CD8-positive, alpha-beta memory T cell (primary cell): ENCODE data around the gene PROB1. TPM values are rescaled to one million over a fixed set of nuclear protein-coding genes. Genes with fewer than 3 reads are reported as not detected.
A peak's percentile ranks its signal among the peaks of the same experiment; 100 is the strongest.
"Not testable (repeated sequence)": the region's sequence is repeated elsewhere in the genome, so short reads cannot be mapped to it uniquely, and the experiment has no call there.

Source experiments
- CTCF ChIA-PET: fragments of 350-600 bp; sonication (Branson Sonifier 250); formaldehyde crosslinking; loops from one replicate; lab custom pipeline; 2021; ENCODE audit warnings: antibody characterized with exemption; lab: Charles Lee
- POLR2A ChIA-PET: fragments of 350-600 bp; sonication (Branson Sonifier 250); formaldehyde crosslinking; loops from one replicate; lab custom pipeline; 2021; ENCODE audit warnings: antibody characterized with exemption; lab: Charles Lee
- DNase-seq, 5 donors: peaks; one replicate each; pipeline versions ENCODE4 v3.0.0 to v3.0.0-alpha.2; 2020 to 2022; ENCODE audit warnings: mixed read lengths in 1 of 5
- H3K27ac ChIP-seq: one replicate; pipeline ENCODE4 v1.7.0; 2013; ENCODE audit warnings: low read depth, mild to moderate bottlenecking, low read length, moderate library complexity
- H3K27me3 ChIP-seq: 2 replicates; pipeline ENCODE4 v1.7.0; 2013; ENCODE audit warnings: low read length, mild to moderate bottlenecking; ENCODE audit not compliant: insufficient read depth, poor library complexity, severe bottlenecking
- H3K36me3 ChIP-seq: 2 replicates; pipeline ENCODE4 v1.7.0; 2013; ENCODE audit warnings: mild to moderate bottlenecking, low read length, moderate library complexity; ENCODE audit not compliant: insufficient read depth
- H3K4me1 ChIP-seq: 2 replicates; pipeline ENCODE4 v1.7.0; 2013; ENCODE audit warnings: mild to moderate bottlenecking, low read length, moderate library complexity; ENCODE audit not compliant: insufficient read depth
- H3K4me3 ChIP-seq: 2 replicates; pipeline ENCODE4 v1.7.0; 2013; ENCODE audit warnings: mild to moderate bottlenecking, low read length
- H3K9me3 ChIP-seq: 2 replicates; pipeline ENCODE4 v1.7.0; 2013; ENCODE audit warnings: mild to moderate bottlenecking, low read length
- H3K27ac Mint-ChIP-seq, 8 donors: one replicate each; pipeline ENCODE4 v1.8.0; 2020 to 2021; ENCODE audit warnings: mixed read lengths in 8 of 8, mild to moderate bottlenecking in 6 of 8, inconsistent platforms in 3 of 8, moderate library complexity in 3 of 8
- H3K27me3 Mint-ChIP-seq, 2 donors: one replicate each; pipeline ENCODE4 v1.8.0; 2020 to 2021; ENCODE audit warnings: mixed read lengths in 2 of 2, mild to moderate bottlenecking in 1 of 2, moderate library complexity in 1 of 2
- H3K36me3 Mint-ChIP-seq, 3 donors: one replicate each; pipeline ENCODE4 v1.8.0; 2020 to 2021; ENCODE audit warnings: mixed read lengths in 3 of 3, inconsistent platforms in 1 of 3, mild to moderate bottlenecking in 1 of 3
- H3K4me1 Mint-ChIP-seq, 3 donors: one replicate each; pipeline ENCODE4 v1.8.0; 2020 to 2021; ENCODE audit warnings: mixed read lengths in 3 of 3, inconsistent platforms in 1 of 3, mild to moderate bottlenecking in 1 of 3
- H3K4me3 Mint-ChIP-seq, 7 donors: one replicate each; pipeline ENCODE4 v1.8.0; 2020 to 2021; ENCODE audit warnings: mixed read lengths in 7 of 7, mild to moderate bottlenecking in 6 of 7, moderate library complexity in 4 of 7, inconsistent platforms in 2 of 7
- H3K9me3 Mint-ChIP-seq, 5 donors: one replicate each; pipeline ENCODE4 v1.8.0; 2020 to 2022; ENCODE audit warnings: mixed read lengths in 5 of 5, mild to moderate bottlenecking in 3 of 5, moderate library complexity in 2 of 5, inconsistent platforms in 1 of 5
- polyA plus RNA-seq: library from polyadenylated mRNA; unstranded; fragments of 300-500 nt; fragmentation: Illumina TruSeq; gene quantifications from one replicate; pipeline ENCODE4 v1.2.3, GENCODE V29; 2021
- total RNA-seq, 2 experiments: library from RNA; stranded (reverse); gene quantifications; one replicate each; pipeline ENCODE4 v1.2.3, GENCODE V29; 2021

The PROB1 gene
- total and polyA plus RNA-seq, 3 experiments from 2014 or later, result 0.72 to 7.2 (median 6.7) TPM

GRCh38 chr5:139410993-139411828, 16.3 kb upstream of the PROB1 start:
- peaks cover 11% of the 10 kb centered on the region for H3K4me1 ChIP-seq
- Mint-ChIP-seq H3K4me1 (no peaks in the 10 kb centered on the region), H3K27ac (peak overlapping the region in 1 of 8 donors; percentile 47), H3K9me3 (no peaks in the 10 kb centered on the region), H3K4me3 (no peak overlapping the region), H3K27me3 (no peaks in the 10 kb centered on the region), H3K36me3 (peaks cover 0 to 11% (median 5%) of the 10 kb centered on the region in 3 donors)
- H3K36me3 ChIP-seq, result no peaks in the 10 kb centered on the region
- CTCF ChIA-PET, result interaction anchor here (1.2 to 16.6 kb wide), 4 partner anchors 9 to 106 kb away, joined by 5 to 414 read pairs (median 12); no protein-coding TSS in a partner anchor
- H3K27ac ChIP-seq, result no peak overlapping the region
- H3K4me3 ChIP-seq, result no peak overlapping the region
- H3K27me3 ChIP-seq, result no peaks in the 10 kb centered on the region
- POLR2A ChIA-PET, result no interaction called here
- no peaks in the 10 kb centered on the region for H3K9me3 ChIP-seq
- no peak for DNase-seq

GRCh38 chr5:139410121-139410992, 15.5 kb upstream of the PROB1 start:
- H3K9me3 Mint-ChIP-seq, result no peaks in the 10 kb centered on the region
- no peak overlapping the region for H3K4me3 Mint-ChIP-seq
- DNase-seq, result no peak
- Histone ChIP-seq H3K27me3 (no peaks in the 10 kb centered on the region), H3K9me3 (no peaks in the 10 kb centered on the region), H3K27ac (no peak overlapping the region), H3K4me3 (no peak overlapping the region), H3K36me3 (no peaks in the 10 kb centered on the region), H3K4me1 (peaks cover 9% of the 10 kb centered on the region)
- H3K27ac Mint-ChIP-seq, result peak overlapping the region in 1 of 8 donors; percentile 88
- ChIA-PET POLR2A (no interaction called here), CTCF (interaction anchor here (1.1 to 16.6 kb wide), 6 partner anchors 8 to 107 kb away, joined by 3 to 414 read pairs (median 7); partner anchors contain the start of gene DNAJC18)
- H3K27me3 Mint-ChIP-seq, result no peaks in the 10 kb centered on the region
- H3K4me1 Mint-ChIP-seq, result no peaks in the 10 kb centered on the region
- peaks cover 0 to 11% (median 3%) of the 10 kb centered on the region in 3 donors for H3K36me3 Mint-ChIP-seq

- H3K36me3 Mint-ChIP-seq, result peaks cover 0 to 11% (median 3%) of the 10 kb centered on the region in 3 donors
- H3K4me3 Mint-ChIP-seq, H3K4me3 ChIP-seq, H3K27ac ChIP-seq, H3K27ac Mint-ChIP-seq, H3K27me3 Mint-ChIP-seq, H3K9me3 ChIP-seq, POLR2A ChIA-PET, H3K9me3 Mint-ChIP-seq, H3K27me3 ChIP-seq, H3K36me3 ChIP-seq, H3K4me1 Mint-ChIP-seq, DNase-seq: not testable (repeated sequence)
- CTCF ChIA-PET, result interaction anchor here (1.1 to 3.6 kb wide), 3 partner anchors 9 to 30 kb away, joined by 3 to 14 read pairs (median 4); partner anchors contain the start of gene DNAJC18
- H3K4me1 ChIP-seq, result peaks cover 11% of the 10 kb centered on the region
Observed at GRCh38 chr5:139409116-139409515, 14.2 kb upstream of the PROB1 start.

GRCh38 chr5:139408191-139408590, 13.3 kb upstream of the PROB1 start:
- DNase-seq, result no peak
- Histone ChIP-seq H3K9me3 (no peaks in the 10 kb centered on the region), H3K4me1 (peaks cover 15% of the 10 kb centered on the region), H3K36me3 (no peaks in the 10 kb centered on the region), H3K4me3 (no peak overlapping the region), H3K27ac (no peak overlapping the region), H3K27me3 (no peaks in the 10 kb centered on the region)
- H3K4me3 Mint-ChIP-seq, result no peak overlapping the region
- no peaks in the 10 kb centered on the region for H3K27me3 Mint-ChIP-seq
- H3K27ac Mint-ChIP-seq, result peak overlapping the region in 1 of 8 donors; percentile 21
- peaks cover 0 to 4% (median 3%) of the 10 kb centered on the region in 3 donors for H3K36me3 Mint-ChIP-seq
- no peaks in the 10 kb centered on the region for H3K9me3 Mint-ChIP-seq
- peaks cover 13 to 16% (median 15%) of the 10 kb centered on the region in 3 donors for H3K4me1 Mint-ChIP-seq
- POLR2A ChIA-PET, result no interaction called here
- CTCF ChIA-PET, result interaction anchor here (0.6 to 3.6 kb wide), 2 partner anchors 12 to 15 kb away, joined by 3 to 14 read pairs; no protein-coding TSS in a partner anchor

- H3K4me1 ChIP-seq, result peaks cover 22% of the 10 kb centered on the region
- Mint-ChIP-seq H3K36me3 (peaks cover 0 to 3% (median 2%) of the 10 kb centered on the region in 3 donors), H3K9me3 (no peaks in the 10 kb centered on the region), H3K27ac (peak overlapping the region in 1 of 8 donors; percentile 40), H3K4me1 (peaks cover 20 to 23% (median 22%) of the 10 kb centered on the region in 3 donors), H3K4me3 (no peak overlapping the region), H3K27me3 (no peaks in the 10 kb centered on the region)
- H3K4me3 ChIP-seq, result no peak overlapping the region
- no peaks in the 10 kb centered on the region for H3K36me3 ChIP-seq
- no peaks in the 10 kb centered on the region for H3K27me3 ChIP-seq
- H3K9me3 ChIP-seq, result no peaks in the 10 kb centered on the region
- no peak overlapping the region for H3K27ac ChIP-seq
- CTCF ChIA-PET, result interaction anchor here (0.6 kb wide), 1 partner anchor 15 kb away, joined by 3 read pairs; no protein-coding TSS in a partner anchor
- POLR2A ChIA-PET, result no interaction called here
- no peak for DNase-seq
Observed at GRCh38 chr5:139407517-139407916, 12.6 kb upstream of the PROB1 start.

GRCh38 chr5:139406963-139407362, 12.1 kb upstream of the PROB1 start:
- H3K4me1 Mint-ChIP-seq, result peaks cover 21 to 25% (median 23%) of the 10 kb centered on the region in 3 donors
- H3K27me3 Mint-ChIP-seq, result no peaks in the 10 kb centered on the region
- ChIA-PET CTCF (interaction anchor here (1.2 kb wide), 1 partner anchor 11 kb away, joined by 3 read pairs; no protein-coding TSS in a partner anchor), POLR2A (no interaction called here)
- no peaks in the 10 kb centered on the region for H3K36me3 ChIP-seq
- H3K4me1 ChIP-seq, result peaks cover 22% of the 10 kb centered on the region
- no peak overlapping the region for H3K4me3 ChIP-seq
- H3K27me3 ChIP-seq, result no peaks in the 10 kb centered on the region
- no peak overlapping the region for H3K4me3 Mint-ChIP-seq
- no peaks in the 10 kb centered on the region for H3K9me3 Mint-ChIP-seq
- DNase-seq, result no peak
- peak overlapping the region in 1 of 8 donors; percentile 40 for H3K27ac Mint-ChIP-seq
- H3K9me3 ChIP-seq, result no peaks in the 10 kb centered on the region
- peaks cover 0 to 3% (median 2%) of the 10 kb centered on the region in 3 donors for H3K36me3 Mint-ChIP-seq
- no peak overlapping the region for H3K27ac ChIP-seq

GRCh38 chr5:139404484-139404840, 9.6 kb upstream of the PROB1 start:
- CTCF ChIA-PET, result interaction anchor here (0.9 to 4.8 kb wide), 7 partner anchors 9 to 113 kb away, joined by 3 to 38 read pairs (median 5); partner anchors contain the start of genes MZB1 and PAIP2
- peak overlapping the region; percentile 85 to 98 (median 97) for H3K4me3 Mint-ChIP-seq
- peak overlapping the region; percentile 57 for H3K4me3 ChIP-seq

More at GRCh38 chr5:139404484-139404840, 9.6 kb upstream of the PROB1 start:
- H3K27ac Mint-ChIP-seq, result peak overlapping the region; percentile 93 to 100 (median 99)
- peak overlapping the region; percentile 81 for H3K27ac ChIP-seq
- peaks cover 0 to 3% (median 1%) of the 10 kb centered on the region in 3 donors for H3K36me3 Mint-ChIP-seq
- peaks cover 22% of the 10 kb centered on the region for H3K4me1 ChIP-seq
- H3K9me3 ChIP-seq, result no peaks in the 10 kb centered on the region
- no peaks in the 10 kb centered on the region for H3K36me3 ChIP-seq
- no peaks in the 10 kb centered on the region for H3K27me3 ChIP-seq
- POLR2A ChIA-PET, result interaction anchor here (0.6 to 1.9 kb wide), 7 partner anchors 13 to 156 kb away, joined by 3 to 10 read pairs (median 5); partner anchors contain the start of genes DNAJC18, MZB1, PAIP2 and STING1
- DNase-seq, result no peak
- H3K27me3 Mint-ChIP-seq, result no peaks in the 10 kb centered on the region
- no peaks in the 10 kb centered on the region for H3K9me3 Mint-ChIP-seq
- peaks cover 21 to 30% (median 26%) of the 10 kb centered on the region in 3 donors for H3K4me1 Mint-ChIP-seq
